DOHH2 (cell line): ENCODE results near the gene FRAS1.

Source experiments
- CTCF ChIP-seq: fragments of 200-600 bp; sonication (generic); IDR thresholded peaks from one replicate; pipeline ENCODE4 v1.5.1; 2014; ENCODE audit warnings: antibody characterized with exemption, mild to moderate bottlenecking, low read depth, low read length; ENCODE audit not compliant: poor library complexity, severe bottlenecking
- EZH2phosphoT487 ChIP-seq: fragments of 200-600 bp; sonication (generic); IDR thresholded peaks from 2 replicates; pipeline ENCODE4 v1.6.1; 2017; ENCODE audit warnings: borderline replicate concordance, mild to moderate bottlenecking, antibody characterized with exemption, low read length, moderate library complexity, mixed read lengths

GRCh38 chr4:78061939-78062570, 4.9 kb downstream of the FRAS1 start:
- TF ChIP-seq CTCF (no peak), EZH2phosphoT487 (no peak)
